Measurements from ENCODE around the gene PCED1B. TPM values are rescaled to one million over a fixed set of nuclear protein-coding genes. Genes with fewer than 3 reads are reported as not detected.
"Not testable (repeated sequence)": the region's sequence is repeated elsewhere in the genome, so short reads cannot be mapped to it uniquely, and the experiment has no call there.

PCED1B gene
- total and polyA plus RNA-seq, 2 donors (not counting 1 experiment from before 2014, with no cell fraction given), result 26.2 to 45.8 TPM

- Histone ChIP-seq H3K27ac (ENCODE audit: low read length in 2 of 2) (no peak overlapping the region), H3K9me3 (ENCODE audit: control extremely low read depth in 1 of 3, control insufficient read depth in 2 of 3, insufficient read depth in 1 of 3, low read length in 2 of 3) (no peaks in the 10 kb centered on the region), H4K20me1 (ENCODE audit: control insufficient read depth, insufficient read depth, low read length, poor library complexity, severe bottlenecking) (no peaks in the 10 kb centered on the region), H3K4me3 (ENCODE audit: control extremely low read depth in 1 of 5, extremely low read depth in 1 of 5, insufficient read depth in 1 of 5, low read depth in 2 of 5, low read length in 4 of 5) (no peak overlapping the region), H2AFZ (ENCODE audit: insufficient read depth, low read depth, low read length, poor library complexity, severe bottlenecking) (no peak overlapping the region), H3K27me3 (replicated peaks in 1 of 4; ENCODE audit: control extremely low read depth in 1 of 4, control insufficient read depth in 3 of 4, insufficient read depth in 4 of 4, low read length in 3 of 4) (no peaks in the 10 kb centered on the region), H3K79me2 (ENCODE audit: control insufficient read depth, insufficient read depth, low read length) (no peaks in the 10 kb centered on the region), H3K9ac (ENCODE audit: low read length) (no peak overlapping the region), H3K4me2 (replicated peaks; ENCODE audit: low read depth, low read length, poor library complexity, severe bottlenecking) (no peak overlapping the region), H3K36me3 (replicated peaks in 1 of 2; ENCODE audit: control extremely low read depth in 1 of 2, control insufficient read depth in 1 of 2, extremely low read depth in 1 of 2, insufficient read depth in 2 of 2, low read length in 1 of 2) (no peaks in the 10 kb centered on the region), H3K4me1 (ENCODE audit: control insufficient read depth in 2 of 2, insufficient read depth in 2 of 2, low read length in 2 of 2) (no peaks in the 10 kb centered on the region)
- ATAC-seq (ENCODE audit: low read depth) (no peak), DNase-seq (no peak)
- peaks cover 3% of the 10 kb centered on the region for H3K4me1 Mint-ChIP-seq
- TF ChIP-seq CTCF (IDR thresholded peaks at IDR 0.05) (no peak), EZH2 (IDR thresholded peaks at IDR 0.05; ENCODE audit: borderline replicate concordance, insufficient read depth, low read depth, low read length, poor library complexity, severe bottlenecking) (no peak)
- ChIA-PET CTCF (interaction anchor here (0.7 to 1.8 kb wide), 2 partner anchors 8 to 1289 kb away, joined by 3 to 9 read pairs; no protein-coding TSS in a partner anchor), POLR2A (no interaction called here)
- intact Hi-C loops (cut with micrococcal nuclease), result no loop called here
- H3K9me3 Mint-ChIP-seq (ENCODE audit: insufficient read depth), result no peaks in the 10 kb centered on the region
- H3K27ac Mint-ChIP-seq, result no peak overlapping the region
- 100% methylated on average over 2 of the region's 4 CpGs for WGBS (ENCODE audit: insufficient coverage)
- no peaks in the 10 kb centered on the region for H3K27me3 Mint-ChIP-seq
- no peak overlapping the region for H3K4me3 Mint-ChIP-seq
Observed at GRCh38 chr12:47041327-47041726, 38.1 kb upstream of the PCED1B start.

- H3K27me3 Mint-ChIP-seq, result no peaks in the 10 kb centered on the region
- H3K9me3 ChIP-seq (ENCODE audit: control extremely low read depth in 1 of 3, control insufficient read depth in 2 of 3, insufficient read depth in 1 of 3, low read length in 2 of 3), result peaks cover 0 to 28% (median 12%) of the 10 kb centered on the region in 3 donors
- ChIA-PET POLR2A (no interaction called here), CTCF (interaction anchor here (0.9 kb wide), 1 partner anchor 16 kb away, joined by 3 read pairs; no protein-coding TSS in a partner anchor)
- H3K27me3 ChIP-seq (replicated peaks in 1 of 4; ENCODE audit: control extremely low read depth in 1 of 4, control insufficient read depth in 3 of 4, insufficient read depth in 4 of 4, low read length in 3 of 4), result no peaks in the 10 kb centered on the region
- peaks cover 13% of the 10 kb centered on the region for H3K9me3 Mint-ChIP-seq (ENCODE audit: insufficient read depth)
- intact Hi-C loops (cut with micrococcal nuclease), result no loop called here
- H3K36me3 ChIP-seq (replicated peaks in 1 of 2; ENCODE audit: control extremely low read depth in 1 of 2, control insufficient read depth in 1 of 2, extremely low read depth in 1 of 2, insufficient read depth in 2 of 2, low read length in 1 of 2), result no peaks in the 10 kb centered on the region
- no peaks in the 10 kb centered on the region for H3K4me1 Mint-ChIP-seq
- H3K27ac ChIP-seq (ENCODE audit: low read length in 2 of 2), result no peak overlapping the region
- no peaks in the 10 kb centered on the region for H4K20me1 ChIP-seq (ENCODE audit: control insufficient read depth, insufficient read depth, low read length, poor library complexity, severe bottlenecking)
- H3K4me1 ChIP-seq (ENCODE audit: control insufficient read depth in 2 of 2, insufficient read depth in 2 of 2, low read length in 2 of 2), result no peaks in the 10 kb centered on the region
- no peak for TF ChIP-seq EZH2 (IDR thresholded peaks at IDR 0.05; ENCODE audit: borderline replicate concordance, insufficient read depth, low read depth, low read length, poor library complexity, severe bottlenecking)
- TF ChIP-seq CTCF (IDR thresholded peaks at IDR 0.05), result no peak
- H3K4me3 ChIP-seq (ENCODE audit: control extremely low read depth in 1 of 5, extremely low read depth in 1 of 5, insufficient read depth in 1 of 5, low read depth in 2 of 5, low read length in 4 of 5), result no peak overlapping the region
- no peak overlapping the region for H3K9ac ChIP-seq (ENCODE audit: low read length)
- DNase-seq, result no peak
- H3K79me2 ChIP-seq (ENCODE audit: control insufficient read depth, insufficient read depth, low read length), result no peaks in the 10 kb centered on the region
- H3K27ac Mint-ChIP-seq, result no peak overlapping the region
- no peak overlapping the region for H3K4me2 ChIP-seq (replicated peaks; ENCODE audit: low read depth, low read length, poor library complexity, severe bottlenecking)
- no peak for ATAC-seq (ENCODE audit: low read depth)
- H3K4me3 Mint-ChIP-seq, result no peak overlapping the region
- H2AFZ ChIP-seq (ENCODE audit: insufficient read depth, low read depth, low read length, poor library complexity, severe bottlenecking), result no peak overlapping the region
Observed at GRCh38 chr12:47048541-47048940, 30.9 kb upstream of the PCED1B start.

- H3K27ac Mint-ChIP-seq; H3K4me1 Mint-ChIP-seq; H3K27me3 ChIP-seq (replicated peaks in 1 of 4; ENCODE audit: control extremely low read depth in 1 of 4, control insufficient read depth in 3 of 4, insufficient read depth in 4 of 4, low read length in 3 of 4); H4K20me1 ChIP-seq (ENCODE audit: control insufficient read depth, insufficient read depth, low read length, poor library complexity, severe bottlenecking); H3K9ac ChIP-seq (ENCODE audit: low read length); H3K36me3 ChIP-seq (replicated peaks in 1 of 2; ENCODE audit: control extremely low read depth in 1 of 2, control insufficient read depth in 1 of 2, extremely low read depth in 1 of 2, insufficient read depth in 2 of 2, low read length in 1 of 2); ATAC-seq (ENCODE audit: low read depth); H3K27ac ChIP-seq (ENCODE audit: low read length in 2 of 2); intact Hi-C loops (cut with micrococcal nuclease); H3K4me3 Mint-ChIP-seq; DNase-seq; H3K79me2 ChIP-seq (ENCODE audit: control insufficient read depth, insufficient read depth, low read length); H3K4me1 ChIP-seq (ENCODE audit: control insufficient read depth in 2 of 2, insufficient read depth in 2 of 2, low read length in 2 of 2); H3K4me3 ChIP-seq (ENCODE audit: control extremely low read depth in 1 of 5, extremely low read depth in 1 of 5, insufficient read depth in 1 of 5, low read depth in 2 of 5, low read length in 4 of 5); H2AFZ ChIP-seq (ENCODE audit: insufficient read depth, low read depth, low read length, poor library complexity, severe bottlenecking); H3K27me3 Mint-ChIP-seq; POLR2A ChIA-PET; H3K4me2 ChIP-seq (replicated peaks; ENCODE audit: low read depth, low read length, poor library complexity, severe bottlenecking): not testable (repeated sequence)
- H3K9me3 Mint-ChIP-seq (ENCODE audit: insufficient read depth), result peaks cover 13% of the 10 kb centered on the region
- 75% methylated on average over 1 of the region's 3 CpGs for WGBS (ENCODE audit: insufficient coverage)
- CTCF ChIA-PET, result interaction anchor here (1.3 kb wide), 1 partner anchor 256 kb away, joined by 3 read pairs; no protein-coding TSS in a partner anchor
- H3K9me3 ChIP-seq (ENCODE audit: control extremely low read depth in 1 of 3, control insufficient read depth in 2 of 3, insufficient read depth in 1 of 3, low read length in 2 of 3), result peaks cover 0 to 28% (median 12%) of the 10 kb centered on the region in 3 donors
Observed at GRCh38 chr12:47051291-47051690, 28.1 kb upstream of the PCED1B start.
